DND-41 (cell line): ENCODE results near the gene GJB4.

Experiments
- ATAC-seq: fragments of 200-7000 bp; cut with Tn5 transposase; 3 replicates; pipeline ENCODE4 v1.9.1; 2021; ENCODE audit warnings: low read depth; ENCODE audit not compliant: insufficient read depth
- DNase-seq: peaks from one replicate; pipeline ENCODE4 v3.0.0-alpha.2; 2020
- H2AFZ ChIP-seq: 2 replicates; pipeline ENCODE4 v1.6.0; 2012; ENCODE audit warnings: low read depth, low read length
- H3K27ac ChIP-seq: 2 replicates; pipeline ENCODE4 v1.5.1; 2012; ENCODE audit warnings: low read length, inconsistent platforms
- H3K27me3 ChIP-seq: fragments of 200-600 bp; sonication (generic); 2 replicates; pipeline ENCODE4 v1.6.0; 2012; ENCODE audit warnings: low read length, mild to moderate bottlenecking, inconsistent platforms; ENCODE audit not compliant: insufficient read depth, poor library complexity
- H3K36me3 ChIP-seq: 2 replicates; pipeline ENCODE4 v1.5.1; 2012; ENCODE audit warnings: low read length, inconsistent platforms; ENCODE audit not compliant: insufficient read depth
- H3K4me1 ChIP-seq: 2 replicates; pipeline ENCODE4 v1.5.1; 2012; ENCODE audit warnings: mild to moderate bottlenecking, low read length; ENCODE audit not compliant: insufficient read depth
- H3K4me2 ChIP-seq: 2 replicates; pipeline ENCODE4 v1.6.0; 2012; ENCODE audit warnings: mild to moderate bottlenecking, moderate library complexity, low read length, inconsistent platforms; ENCODE audit not compliant: insufficient read depth
- H3K4me3 ChIP-seq, 2 experiments: fragments of 200-600 bp in 1 of 2; shearing (Covaris generic) in 1 of 2; 2 replicates each; pipeline ENCODE4 v1.5.1; 2012 to 2016; ENCODE audit warnings: inconsistent platforms in 2 of 2, low read length in 2 of 2, mild to moderate bottlenecking in 2 of 2, low read depth in 1 of 2, moderate library complexity in 1 of 2
- H3K79me2 ChIP-seq: 2 replicates; pipeline ENCODE4 v1.6.0; 2012; ENCODE audit warnings: low read length, inconsistent platforms; ENCODE audit not compliant: insufficient read depth
- H3K9ac ChIP-seq: 2 replicates; pipeline ENCODE4 v1.6.0; 2012; ENCODE audit warnings: low read depth, mild to moderate bottlenecking, inconsistent platforms, low read length, moderate library complexity
- H3K9me3 ChIP-seq: 2 replicates; pipeline ENCODE4 v1.5.1; 2012; ENCODE audit warnings: low read length, moderate library complexity, mild to moderate bottlenecking, inconsistent platforms; ENCODE audit not compliant: insufficient read depth, severe bottlenecking
- H4K20me1 ChIP-seq: 2 replicates; pipeline ENCODE4 v1.6.0; 2012; ENCODE audit warnings: low read length; ENCODE audit not compliant: insufficient read depth
- CTCF ChIP-seq: IDR thresholded peaks from 2 replicates; pipeline ENCODE4 v1.5.1; 2012; ENCODE audit warnings: borderline replicate concordance, low read length, moderate library complexity, mild to moderate bottlenecking; ENCODE audit not compliant: poor library complexity, severe bottlenecking; ENCODE audit errors: extremely low read depth
- EZH2 ChIP-seq: IDR thresholded peaks from 3 replicates; pipeline ENCODE4 v1.6.1; 2012; ENCODE audit warnings: borderline replicate concordance, low read depth, mild to moderate bottlenecking, moderate library complexity, low read length, inconsistent platforms; ENCODE audit not compliant: severe bottlenecking

The GJB4 gene

GRCh38 chr1:34761176-34761761 lies 1.7 kb downstream of the GJB4 start:
- Histone ChIP-seq H3K4me3 (no peak overlapping the region), H4K20me1 (no peaks in the 10 kb centered on the region), H3K36me3 (no peaks in the 10 kb centered on the region), H2AFZ (no peak overlapping the region), H3K9me3 (no peaks in the 10 kb centered on the region), H3K4me2 (no peak overlapping the region), H3K79me2 (no peaks in the 10 kb centered on the region), H3K4me1 (no peaks in the 10 kb centered on the region), H3K9ac (no peak overlapping the region), H3K27ac (no peak overlapping the region), H3K27me3 (no peaks in the 10 kb centered on the region)
- ATAC-seq (no peak), DNase-seq (no peak)
- TF ChIP-seq CTCF = no peak
- TF ChIP-seq EZH2 = no peak

- Histone ChIP-seq H3K79me2 (no peaks in the 10 kb centered on the region), H3K36me3 (no peaks in the 10 kb centered on the region), H3K27me3 (peaks cover 4% of the 10 kb centered on the region), H2AFZ (no peak overlapping the region), H3K4me2 (no peak overlapping the region), H3K4me3 (no peak overlapping the region), H3K9me3 (no peaks in the 10 kb centered on the region), H4K20me1 (no peaks in the 10 kb centered on the region), H3K27ac (no peak overlapping the region), H3K4me1 (no peaks in the 10 kb centered on the region), H3K9ac (no peak overlapping the region)
- ATAC-seq = no peak
- no peak for TF ChIP-seq CTCF
- no peak for TF ChIP-seq EZH2
- DNase-seq = no peak
Measured at GRCh38 chr1:34761776-34762307, 2.3 kb downstream of the GJB4 start.

GRCh38 chr1:34762474-34763141 lies 3.1 kb downstream of the GJB4 start:
- Histone ChIP-seq H3K9ac (no peak overlapping the region), H3K9me3 (no peaks in the 10 kb centered on the region), H3K4me3 (no peak overlapping the region), H3K27me3 (peaks cover 4% of the 10 kb centered on the region), H3K79me2 (no peaks in the 10 kb centered on the region), H3K36me3 (no peaks in the 10 kb centered on the region), H2AFZ (no peak overlapping the region), H3K4me2 (no peak overlapping the region), H3K27ac (no peak overlapping the region), H3K4me1 (no peaks in the 10 kb centered on the region), H4K20me1 (no peaks in the 10 kb centered on the region)
- no peak for ATAC-seq
- TF ChIP-seq CTCF = no peak
- no peak for TF ChIP-seq EZH2
- no peak for DNase-seq
